Measurements from ENCODE around the gene MCRIP1.

DNA sequence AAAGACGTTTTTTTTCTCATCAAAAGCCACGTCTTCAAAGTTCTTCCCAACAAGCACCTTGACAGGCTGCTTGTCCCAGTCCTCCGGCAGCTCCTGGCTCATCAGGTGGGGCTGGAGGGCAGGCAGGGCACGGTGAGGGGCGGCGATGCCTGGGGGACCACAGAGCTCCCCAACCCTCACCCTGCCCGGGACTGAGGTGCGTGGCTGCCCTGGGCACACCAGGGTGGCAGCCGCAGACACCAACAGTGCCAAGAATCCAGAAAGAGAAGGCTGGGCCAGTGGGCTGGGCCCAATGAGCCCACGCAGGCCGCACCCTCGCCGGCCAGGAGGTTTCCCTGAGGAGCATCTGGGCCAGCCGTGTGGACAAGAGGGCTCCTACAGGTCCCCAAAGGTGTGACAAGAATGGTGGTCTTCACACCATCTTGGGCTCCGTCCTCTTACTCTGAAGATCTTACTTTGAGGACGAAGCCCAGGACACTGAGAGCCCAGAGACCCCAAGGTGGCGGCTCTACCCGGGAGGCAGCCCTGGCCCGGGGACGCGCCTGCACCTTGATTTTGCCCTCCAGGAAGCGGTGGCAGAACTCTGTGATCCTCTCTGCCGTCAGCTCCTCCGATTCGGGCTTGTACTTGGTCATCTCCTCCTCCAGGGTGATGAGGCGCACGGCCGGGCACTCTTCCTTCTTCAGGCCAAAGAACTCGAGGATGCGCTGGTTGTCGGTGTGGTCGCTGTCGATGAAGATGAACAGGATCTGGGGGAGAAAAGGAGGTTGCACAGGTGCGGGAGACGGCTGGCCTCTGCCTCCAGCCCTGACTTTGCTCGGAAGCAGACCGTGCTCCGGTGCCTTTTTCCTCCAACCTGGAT, 13.0 kb upstream of the MCRIP1 start:
- TF ChIP-seq POLR2AphosphoS5 (IDR thresholded peaks at IDR 0.05; ENCODE audit: low read depth) (no peak; the same call in 1 of the 2 replicates), GABPA (IDR thresholded peaks at IDR 0.05; ENCODE audit: low read depth) (no peak)
- TF ChIP-seq, protein P1, sequence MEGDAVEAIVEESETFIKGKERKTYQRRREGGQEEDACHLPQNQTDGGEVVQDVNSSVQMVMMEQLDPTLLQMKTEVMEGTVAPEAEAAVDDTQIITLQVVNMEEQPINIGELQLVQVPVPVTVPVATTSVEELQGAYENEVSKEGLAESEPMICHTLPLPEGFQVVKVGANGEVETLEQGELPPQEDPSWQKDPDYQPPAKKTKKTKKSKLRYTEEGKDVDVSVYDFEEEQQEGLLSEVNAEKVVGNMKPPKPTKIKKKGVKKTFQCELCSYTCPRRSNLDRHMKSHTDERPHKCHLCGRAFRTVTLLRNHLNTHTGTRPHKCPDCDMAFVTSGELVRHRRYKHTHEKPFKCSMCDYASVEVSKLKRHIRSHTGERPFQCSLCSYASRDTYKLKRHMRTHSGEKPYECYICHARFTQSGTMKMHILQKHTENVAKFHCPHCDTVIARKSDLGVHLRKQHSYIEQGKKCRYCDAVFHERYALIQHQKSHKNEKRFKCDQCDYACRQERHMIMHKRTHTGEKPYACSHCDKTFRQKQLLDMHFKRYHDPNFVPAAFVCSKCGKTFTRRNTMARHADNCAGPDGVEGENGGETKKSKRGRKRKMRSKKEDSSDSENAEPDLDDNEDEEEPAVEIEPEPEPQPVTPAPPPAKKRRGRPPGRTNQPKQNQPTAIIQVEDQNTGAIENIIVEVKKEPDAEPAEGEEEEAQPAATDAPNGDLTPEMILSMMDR (IDR thresholded peaks at IDR 0.05; ENCODE audit: insufficient read depth, low read length), result no peak
- TF ChIP-seq, protein P2, sequence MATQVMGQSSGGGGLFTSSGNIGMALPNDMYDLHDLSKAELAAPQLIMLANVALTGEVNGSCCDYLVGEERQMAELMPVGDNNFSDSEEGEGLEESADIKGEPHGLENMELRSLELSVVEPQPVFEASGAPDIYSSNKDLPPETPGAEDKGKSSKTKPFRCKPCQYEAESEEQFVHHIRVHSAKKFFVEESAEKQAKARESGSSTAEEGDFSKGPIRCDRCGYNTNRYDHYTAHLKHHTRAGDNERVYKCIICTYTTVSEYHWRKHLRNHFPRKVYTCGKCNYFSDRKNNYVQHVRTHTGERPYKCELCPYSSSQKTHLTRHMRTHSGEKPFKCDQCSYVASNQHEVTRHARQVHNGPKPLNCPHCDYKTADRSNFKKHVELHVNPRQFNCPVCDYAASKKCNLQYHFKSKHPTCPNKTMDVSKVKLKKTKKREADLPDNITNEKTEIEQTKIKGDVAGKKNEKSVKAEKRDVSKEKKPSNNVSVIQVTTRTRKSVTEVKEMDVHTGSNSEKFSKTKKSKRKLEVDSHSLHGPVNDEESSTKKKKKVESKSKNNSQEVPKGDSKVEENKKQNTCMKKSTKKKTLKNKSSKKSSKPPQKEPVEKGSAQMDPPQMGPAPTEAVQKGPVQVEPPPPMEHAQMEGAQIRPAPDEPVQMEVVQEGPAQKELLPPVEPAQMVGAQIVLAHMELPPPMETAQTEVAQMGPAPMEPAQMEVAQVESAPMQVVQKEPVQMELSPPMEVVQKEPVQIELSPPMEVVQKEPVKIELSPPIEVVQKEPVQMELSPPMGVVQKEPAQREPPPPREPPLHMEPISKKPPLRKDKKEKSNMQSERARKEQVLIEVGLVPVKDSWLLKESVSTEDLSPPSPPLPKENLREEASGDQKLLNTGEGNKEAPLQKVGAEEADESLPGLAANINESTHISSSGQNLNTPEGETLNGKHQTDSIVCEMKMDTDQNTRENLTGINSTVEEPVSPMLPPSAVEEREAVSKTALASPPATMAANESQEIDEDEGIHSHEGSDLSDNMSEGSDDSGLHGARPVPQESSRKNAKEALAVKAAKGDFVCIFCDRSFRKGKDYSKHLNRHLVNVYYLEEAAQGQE (IDR thresholded peaks at IDR 0.05; ENCODE audit: insufficient replicate concordance, low read depth), result no peak
